HCT116 (cell line): ENCODE data around the gene TYMP. TPM values are rescaled to one million over a fixed set of nuclear protein-coding genes. Genes with fewer than 3 reads are reported as not detected.

Source experiments
- ATAC-seq: fragments of 200-7000 bp; cut with Tn5 transposase; 2 replicates; pipeline ENCODE4 v1.9.1; 2020; ENCODE audit warnings: mild to moderate bottlenecking, moderate library complexity
- BruUV-seq: library from RNA; stranded (reverse); fragments of 400-500 nt; replicated peaks from 2 replicates; lab custom pipeline; 2021; lab: Mats Ljungman, UMichigan
- CTCF ChIA-PET: fragments of 300-600 bp; sonication (Branson Sonifier 250); formaldehyde crosslinking; loops from one replicate; lab custom pipeline; 2021; ENCODE audit warnings: antibody characterized with exemption; lab: Charles Lee
- POLR2A ChIA-PET: fragments of 300-600, 350-600 bp; sonication (Branson Sonifier 250); formaldehyde crosslinking; loops from one replicate; lab custom pipeline; 2021; ENCODE audit warnings: antibody characterized with exemption; lab: Charles Lee
- RAD21 ChIA-PET, 2 experiments: fragments of 300-600 bp; sonication (Branson Sonifier 250); formaldehyde crosslinking; loops; one replicate each; lab custom pipeline; 2023; ENCODE audit warnings: low total read pairs in 2 of 2; ENCODE audit not compliant: uncharacterized antibody in 2 of 2, unreplicated experiment in 2 of 2, low non-redundant PET in 1 of 2; lab: Charles Lee
- DNase-seq: peaks from one replicate; pipeline ENCODE4 v3.0.0-alpha.2; 2010; ENCODE audit warnings: low read depth, low spot score
- H2AFZ ChIP-seq: fragments of 200-600 bp; shearing (Covaris generic), sonication (generic); 2 replicates; pipeline ENCODE4 v1.6.1; 2017; ENCODE audit warnings: low read depth, mixed run types, mixed read lengths, antibody characterized with exemption, low read length; ENCODE audit not compliant: poor library complexity, severe bottlenecking
- H3K27ac ChIP-seq: 2 replicates; pipeline ENCODE4 v1.5.1; 2012; ENCODE audit warnings: low read depth, low read length
- H3K27me3 ChIP-seq: fragments of 200-600 bp; sonication (generic); 2 replicates; pipeline ENCODE4 v1.6.1; 2016; ENCODE audit warnings: mixed run types, low read length, mixed read lengths; ENCODE audit not compliant: insufficient read depth
- H3K36me3 ChIP-seq, 2 experiments: fragments of 200-500 bp in 1 of 2; fragments of 200-600 bp in 1 of 2; sonication (Bioruptor generic) in 1 of 2; sonication (generic) in 1 of 2; 2 replicates each; pipeline versions ENCODE4 v1.5.1 to v1.6.1; 2014 to 2016; ENCODE audit warnings: low read length in 2 of 2, inconsistent platforms in 1 of 2, mixed read lengths in 1 of 2, mixed run types in 1 of 2; ENCODE audit not compliant: insufficient read depth in 2 of 2, control insufficient read depth in 1 of 2
- H3K4me1 ChIP-seq, 2 experiments: fragments of 200-600 bp in 1 of 2; sonication (generic) in 1 of 2; 2 replicates each; pipeline versions ENCODE4 v1.5.1 to v1.6.1; 2012 to 2017; ENCODE audit warnings: low read length in 2 of 2, inconsistent platforms in 1 of 2, mild to moderate bottlenecking in 1 of 2, mixed read lengths in 1 of 2, mixed run types in 1 of 2, moderate library complexity in 1 of 2; ENCODE audit not compliant: insufficient read depth in 2 of 2, control insufficient read depth in 1 of 2
- H3K4me2 ChIP-seq: fragments of 200-600 bp; sonication (generic); 2 replicates; pipeline ENCODE4 v1.6.1; 2017; ENCODE audit warnings: mixed run types, low read length, mixed read lengths
- H3K4me3 ChIP-seq, 2 experiments: fragments of 200-600 bp in 1 of 2; sonication (generic) in 1 of 2; replicated peaks in 1 of 2; 2 replicates each; pipeline ENCODE4 v1.5.1; 2011 to 2016; ENCODE audit warnings: low read length in 2 of 2, control low read depth in 1 of 2, low read depth in 1 of 2, mild to moderate bottlenecking in 1 of 2, mixed read lengths in 1 of 2, mixed run types in 1 of 2
- H3K79me2 ChIP-seq: fragments of 200-600 bp; sonication (generic); 2 replicates; pipeline ENCODE4 v1.6.1; 2017; ENCODE audit warnings: mild to moderate bottlenecking, mixed run types, low read length, moderate library complexity, mixed read lengths; ENCODE audit not compliant: insufficient read depth
- H3K9ac ChIP-seq: fragments of 200-600 bp; sonication (generic); 2 replicates; pipeline ENCODE4 v1.6.1; 2016; ENCODE audit warnings: low read length, mixed read lengths
- H3K9me2 ChIP-seq: fragments of 200-600 bp; sonication (generic), shearing (Covaris generic); 2 replicates; pipeline ENCODE4 v1.6.1; 2017; ENCODE audit warnings: mixed run types, mild to moderate bottlenecking, moderate library complexity; ENCODE audit not compliant: insufficient read depth
- H3K9me3 ChIP-seq, 2 experiments: fragments of 200-500 bp in 1 of 2; fragments of 200-600 bp in 1 of 2; sonication (Bioruptor generic) in 1 of 2; sonication (generic) in 1 of 2; 2 replicates each; pipeline ENCODE4 v1.6.1; 2014 to 2017; ENCODE audit warnings: low read length in 2 of 2, mixed read lengths in 2 of 2, inconsistent platforms in 1 of 2, low read depth in 1 of 2, mild to moderate bottlenecking in 1 of 2, mixed run types in 1 of 2, moderate library complexity in 1 of 2; ENCODE audit not compliant: control insufficient read depth in 1 of 2, insufficient read depth in 1 of 2
- H4K20me1 ChIP-seq: fragments of 200-600 bp; sonication (generic), shearing (Covaris generic); 2 replicates; pipeline ENCODE4 v1.6.1; 2017; ENCODE audit warnings: mixed run types, mild to moderate bottlenecking, moderate library complexity; ENCODE audit not compliant: insufficient read depth
- EZH2 ChIP-seq: fragments of 200-600 bp; sonication (generic); IDR thresholded peaks from 2 replicates; pipeline ENCODE4 v1.6.1; 2017; ENCODE audit warnings: antibody characterized with exemption, mixed run types
- SIN3A ChIP-seq: IDR thresholded peaks from 2 replicates; pipeline ENCODE4 v1.6.1; 2012; ENCODE audit warnings: low read depth
- YY1 ChIP-seq: IDR thresholded peaks from 2 replicates; pipeline ENCODE4 v1.6.1; 2011; ENCODE audit warnings: low read length, low read depth, moderate library complexity, mild to moderate bottlenecking; ENCODE audit not compliant: insufficient replicate concordance; ENCODE audit errors: extremely low read depth
- ZFX ChIP-seq: fragments of 450-650 bp; IDR thresholded peaks from 2 replicates; pipeline ENCODE4 v1.6.1; 2017
- ZNF274 ChIP-seq: fragments of 200-500 bp; sonication (Bioruptor generic); IDR thresholded peaks from 2 replicates; pipeline ENCODE4 v1.6.1; 2014; ENCODE audit warnings: mild to moderate bottlenecking, low read depth, low read length, inconsistent platforms
- intact Hi-C: fragments of 100-400 bp; cut with micrococcal nuclease; formaldehyde crosslinking; loops from 2 replicates; pipeline ENCODE4 v1.10.0; 2022
- total RNA-seq: library from RNA; stranded (reverse); gene quantifications from one replicate; pipeline ENCODE4 v1.2.1, GENCODE V29; 2021; ENCODE audit not compliant: unreplicated experiment
- TF ChIP-seq, protein P1 (sequence below): IDR thresholded peaks from 2 replicates; pipeline ENCODE4 v1.6.1; 2011; ENCODE audit warnings: mild to moderate bottlenecking, low read length, moderate library complexity; ENCODE audit not compliant: insufficient replicate concordance; ENCODE audit errors: extremely low read depth
- TF ChIP-seq, protein P2 (sequence below): IDR thresholded peaks from 2 replicates; pipeline ENCODE4 v1.6.1; 2012
- TF ChIP-seq, protein P3 (sequence below), 3 experiments: fragments of 200-600 bp in 1 of 3; sonication (generic) in 1 of 3; IDR thresholded peaks in 2 of 3; conservative IDR thresholded peaks in 1 of 3; 2 replicates each; pipeline ENCODE4 v1.5.1; 2012 to 2017; ENCODE audit warnings: low read depth in 2 of 3, low read length in 2 of 3, antibody characterized with exemption in 1 of 3, borderline replicate concordance in 1 of 3, control low read depth in 1 of 3, mild to moderate bottlenecking in 1 of 3, mixed read lengths in 1 of 3, mixed run types in 1 of 3, moderate library complexity in 1 of 3; ENCODE audit not compliant: insufficient read depth in 1 of 3

TYMP gene
- total RNA-seq, 1 experiment from 2014 or later = 43.2 TPM

DNA sequence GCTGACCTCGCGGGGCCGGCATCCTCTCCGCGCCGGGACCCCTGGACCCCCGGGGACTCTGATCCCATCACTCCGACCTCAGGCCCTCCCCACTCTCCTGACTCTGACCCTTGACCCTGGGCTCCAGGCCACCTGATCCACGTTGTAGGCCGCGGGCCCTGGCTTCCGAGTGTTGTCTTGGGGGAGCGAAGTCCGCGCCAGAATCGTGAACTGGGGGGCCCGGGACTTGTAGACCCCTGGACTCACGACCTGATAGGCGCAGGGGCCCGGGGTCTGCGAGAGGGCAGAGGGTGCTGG lies 716 bp upstream of the TYMP start:
- BruUV-seq = no TSS peak
- DNase-seq = no peak
- CTCF ChIA-PET = no interaction called here
- peaks cover 5% of the 10 kb centered on the region; the same call in 1 of the 2 replicates for H3K79me2 ChIP-seq
- H3K27me3 ChIP-seq = no peaks in the 10 kb centered on the region
- no peak overlapping the region for H2AFZ ChIP-seq
- ATAC-seq = peak; percentile 1
- TF ChIP-seq EZH2 (no peak), ZFX (peak; percentile 5)
- TF ChIP-seq, protein P1, sequence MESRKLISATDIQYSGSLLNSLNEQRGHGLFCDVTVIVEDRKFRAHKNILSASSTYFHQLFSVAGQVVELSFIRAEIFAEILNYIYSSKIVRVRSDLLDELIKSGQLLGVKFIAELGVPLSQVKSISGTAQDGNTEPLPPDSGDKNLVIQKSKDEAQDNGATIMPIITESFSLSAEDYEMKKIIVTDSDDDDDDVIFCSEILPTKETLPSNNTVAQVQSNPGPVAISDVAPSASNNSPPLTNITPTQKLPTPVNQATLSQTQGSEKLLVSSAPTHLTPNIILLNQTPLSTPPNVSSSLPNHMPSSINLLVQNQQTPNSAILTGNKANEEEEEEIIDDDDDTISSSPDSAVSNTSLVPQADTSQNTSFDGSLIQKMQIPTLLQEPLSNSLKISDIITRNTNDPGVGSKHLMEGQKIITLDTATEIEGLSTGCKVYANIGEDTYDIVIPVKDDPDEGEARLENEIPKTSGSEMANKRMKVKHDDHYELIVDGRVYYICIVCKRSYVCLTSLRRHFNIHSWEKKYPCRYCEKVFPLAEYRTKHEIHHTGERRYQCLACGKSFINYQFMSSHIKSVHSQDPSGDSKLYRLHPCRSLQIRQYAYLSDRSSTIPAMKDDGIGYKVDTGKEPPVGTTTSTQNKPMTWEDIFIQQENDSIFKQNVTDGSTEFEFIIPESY = peak; percentile 21
- TF ChIP-seq, all 23 proteins: peak for 2
- Histone ChIP-seq H3K9me2 (no peaks in the 10 kb centered on the region), H3K9ac (peak overlapping the region; percentile 91), H3K9me3 (no peaks in the 10 kb centered on the region), H3K36me3 (no peaks in the 10 kb centered on the region), H3K27ac (peak overlapping the region; percentile 100), H3K4me2 (peak overlapping the region; percentile 93), H3K4me3 (peak overlapping the region; percentile 92 to 96), H4K20me1 (no peaks in the 10 kb centered on the region), H3K4me1 (peaks cover 11 to 68% of the 10 kb centered on the region in 2 experiments; a peak in 3 of 4 replicates)
- ChIA-PET RAD21 (no interaction called here), POLR2A (no interaction called here)
- intact Hi-C loops = loop anchor here (5.0 kb wide), 1 partner anchor 92 kb away; no protein-coding TSS in a partner anchor

DNA sequence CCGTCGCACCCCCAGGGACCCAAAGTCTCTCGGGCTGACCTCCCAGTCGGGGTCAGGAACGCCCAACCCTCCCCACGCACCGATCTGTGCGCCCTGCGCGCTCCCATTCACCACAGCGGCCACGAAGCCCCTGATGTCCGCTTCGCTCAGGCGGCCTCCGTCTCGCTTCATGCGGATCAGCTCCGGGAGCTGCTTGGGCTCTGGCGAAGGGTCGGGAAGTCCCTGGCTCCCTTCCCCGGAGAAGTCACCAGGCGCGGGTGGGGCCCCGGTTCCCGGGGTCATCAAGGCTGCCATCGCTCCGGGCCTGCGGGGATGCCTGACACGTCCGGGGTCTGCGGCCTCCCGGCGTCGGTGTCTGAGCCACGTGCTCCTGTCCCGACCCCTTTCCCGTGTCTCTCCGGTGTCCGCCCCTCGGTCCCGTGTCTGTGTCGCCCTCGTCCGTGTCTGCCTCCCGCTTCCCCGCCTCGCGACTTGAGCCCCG lies 356 bp downstream of the TYMP start:
- peak overlapping the region; percentile 93 for H3K4me2 ChIP-seq
- peak overlapping the region; percentile 100 for H3K27ac ChIP-seq
- intact Hi-C loops = no loop called here
- no peaks in the 10 kb centered on the region for H4K20me1 ChIP-seq
- H3K4me1 ChIP-seq = peaks cover 12 to 76% of the 10 kb centered on the region in 2 experiments; a peak in 3 of 4 replicates
- H3K9me3 ChIP-seq = no peaks in the 10 kb centered on the region
- no peak for ATAC-seq
- H3K9me2 ChIP-seq = no peaks in the 10 kb centered on the region
- no peaks in the 10 kb centered on the region for H3K27me3 ChIP-seq
- H3K9ac ChIP-seq = peak overlapping the region; percentile 91
- ChIA-PET CTCF (no interaction called here), RAD21 (no interaction called here), POLR2A (interaction anchor here (1.4 kb wide), 1 partner anchor 16 kb away, joined by 7 read pairs; the partner anchor contains the start of gene KLHDC7B)
- no peak overlapping the region for H2AFZ ChIP-seq
- DNase-seq = no peak
- BruUV-seq = TSS peak; percentile 55
- H3K36me3 ChIP-seq = no peaks in the 10 kb centered on the region
- H3K79me2 ChIP-seq = peaks cover 13% of the 10 kb centered on the region
- H3K4me3 ChIP-seq = peak overlapping the region; percentile 92 to 96
- TF ChIP-seq SIN3A = no peak
- no peak for TF ChIP-seq YY1
- TF ChIP-seq, protein P2, sequence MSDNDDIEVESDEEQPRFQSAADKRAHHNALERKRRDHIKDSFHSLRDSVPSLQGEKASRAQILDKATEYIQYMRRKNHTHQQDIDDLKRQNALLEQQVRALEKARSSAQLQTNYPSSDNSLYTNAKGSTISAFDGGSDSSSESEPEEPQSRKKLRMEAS = no peak
- TF ChIP-seq EZH2 = no peak
- TF ChIP-seq ZNF274 = no peak
- TF ChIP-seq, protein P1 = no peak
- TF ChIP-seq, protein P3, sequence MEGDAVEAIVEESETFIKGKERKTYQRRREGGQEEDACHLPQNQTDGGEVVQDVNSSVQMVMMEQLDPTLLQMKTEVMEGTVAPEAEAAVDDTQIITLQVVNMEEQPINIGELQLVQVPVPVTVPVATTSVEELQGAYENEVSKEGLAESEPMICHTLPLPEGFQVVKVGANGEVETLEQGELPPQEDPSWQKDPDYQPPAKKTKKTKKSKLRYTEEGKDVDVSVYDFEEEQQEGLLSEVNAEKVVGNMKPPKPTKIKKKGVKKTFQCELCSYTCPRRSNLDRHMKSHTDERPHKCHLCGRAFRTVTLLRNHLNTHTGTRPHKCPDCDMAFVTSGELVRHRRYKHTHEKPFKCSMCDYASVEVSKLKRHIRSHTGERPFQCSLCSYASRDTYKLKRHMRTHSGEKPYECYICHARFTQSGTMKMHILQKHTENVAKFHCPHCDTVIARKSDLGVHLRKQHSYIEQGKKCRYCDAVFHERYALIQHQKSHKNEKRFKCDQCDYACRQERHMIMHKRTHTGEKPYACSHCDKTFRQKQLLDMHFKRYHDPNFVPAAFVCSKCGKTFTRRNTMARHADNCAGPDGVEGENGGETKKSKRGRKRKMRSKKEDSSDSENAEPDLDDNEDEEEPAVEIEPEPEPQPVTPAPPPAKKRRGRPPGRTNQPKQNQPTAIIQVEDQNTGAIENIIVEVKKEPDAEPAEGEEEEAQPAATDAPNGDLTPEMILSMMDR (IDR thresholded peaks at IDR 0.05 in 2 of 3, conservative IDR thresholded peaks at IDR 0.05 in 1 of 3; ENCODE audit: borderline replicate concordance in 1 of 3, insufficient read depth in 1 of 3, low read depth in 2 of 3, low read length in 2 of 3) = no peak
